AG10803 (cell line): ENCODE data around the gene MYO3A.

Experiments
- DNase-seq: peaks from one replicate; pipeline ENCODE4 v3.0.0; 2010; ENCODE audit warnings: low read depth
- H3K4me3 ChIP-seq: 2 replicates; pipeline ENCODE4 v1.5.1; 2011; ENCODE audit warnings: mild to moderate bottlenecking, low read length, control low read depth
- TF ChIP-seq, protein P1 (sequence below): conservative IDR thresholded peaks from 2 replicates; pipeline ENCODE4 v1.5.1; 2011; ENCODE audit warnings: mild to moderate bottlenecking, low read length, control low read depth, inconsistent platforms

Gene MYO3A

GRCh38 chr10:26251925-26252324, 317.9 kb downstream of the MYO3A start:
- no peak overlapping the region for H3K4me3 ChIP-seq
- DNase-seq = no peak

DNA sequence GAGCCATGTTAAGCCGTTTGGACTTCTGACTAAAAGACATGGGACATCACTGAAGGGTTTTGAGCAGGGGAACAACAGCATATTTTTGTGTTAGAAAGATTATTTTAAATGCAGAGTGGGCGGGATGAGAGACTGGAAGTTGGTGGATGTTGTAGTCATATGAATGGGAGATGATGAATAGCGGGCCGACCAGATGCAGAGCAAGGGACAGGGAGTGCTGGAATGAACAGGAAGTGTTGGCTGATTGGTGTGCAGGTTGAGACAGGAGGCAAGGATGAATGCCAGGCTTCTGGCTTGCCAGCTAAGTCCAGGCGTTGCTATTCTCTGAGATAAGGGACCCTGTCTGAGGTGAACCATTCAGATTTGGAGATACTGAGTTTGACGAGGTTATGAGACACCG, 320.6 kb downstream of the MYO3A start:
- TF ChIP-seq, protein P1, sequence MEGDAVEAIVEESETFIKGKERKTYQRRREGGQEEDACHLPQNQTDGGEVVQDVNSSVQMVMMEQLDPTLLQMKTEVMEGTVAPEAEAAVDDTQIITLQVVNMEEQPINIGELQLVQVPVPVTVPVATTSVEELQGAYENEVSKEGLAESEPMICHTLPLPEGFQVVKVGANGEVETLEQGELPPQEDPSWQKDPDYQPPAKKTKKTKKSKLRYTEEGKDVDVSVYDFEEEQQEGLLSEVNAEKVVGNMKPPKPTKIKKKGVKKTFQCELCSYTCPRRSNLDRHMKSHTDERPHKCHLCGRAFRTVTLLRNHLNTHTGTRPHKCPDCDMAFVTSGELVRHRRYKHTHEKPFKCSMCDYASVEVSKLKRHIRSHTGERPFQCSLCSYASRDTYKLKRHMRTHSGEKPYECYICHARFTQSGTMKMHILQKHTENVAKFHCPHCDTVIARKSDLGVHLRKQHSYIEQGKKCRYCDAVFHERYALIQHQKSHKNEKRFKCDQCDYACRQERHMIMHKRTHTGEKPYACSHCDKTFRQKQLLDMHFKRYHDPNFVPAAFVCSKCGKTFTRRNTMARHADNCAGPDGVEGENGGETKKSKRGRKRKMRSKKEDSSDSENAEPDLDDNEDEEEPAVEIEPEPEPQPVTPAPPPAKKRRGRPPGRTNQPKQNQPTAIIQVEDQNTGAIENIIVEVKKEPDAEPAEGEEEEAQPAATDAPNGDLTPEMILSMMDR = no peak
- no peak for DNase-seq
- no peak overlapping the region for H3K4me3 ChIP-seq

More at GRCh38 chr10:26251925-26252324, 317.9 kb downstream of the MYO3A start:
- TF ChIP-seq, protein P1 = no peak

DNA sequence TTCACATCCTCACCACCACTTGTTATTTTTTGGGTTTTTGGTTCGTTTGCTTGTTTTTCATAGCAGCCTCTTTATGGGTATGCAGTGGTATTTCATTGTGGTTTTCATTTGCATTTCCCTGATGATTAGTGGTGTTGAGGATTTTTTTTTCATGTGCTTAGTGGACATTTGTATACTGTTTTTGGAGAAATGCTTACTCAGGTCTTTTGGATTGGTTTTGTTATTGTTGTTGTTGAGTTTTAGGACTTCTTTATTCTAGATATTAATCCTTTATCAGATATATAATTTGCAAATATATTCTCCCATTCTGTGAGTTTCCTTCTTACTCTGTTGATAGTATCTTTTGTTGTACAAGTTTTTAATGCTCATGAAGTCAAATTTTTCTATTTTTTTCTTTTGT, 325.3 kb downstream of the MYO3A start:
- TF ChIP-seq, protein P1 = no peak
- DNase-seq = no peak
- H3K4me3 ChIP-seq = no peak overlapping the region
